ENCODE results near the gene FBXO22.

Gene FBXO22

GRCh38 chr15:75985971-75986370, 82.3 kb downstream of the FBXO22 start:
- no peak for DNase-seq (ENCODE audit: low spot score)
- no peak for TF ChIP-seq CTCF (IDR thresholded peaks at IDR 0.05; ENCODE audit: extremely low read depth, insufficient read depth, missing control alignments)
- in situ Hi-C loops (cut with MboI; ENCODE audit: low pct_unique_long_range_greater_than_20kb, low sequenced_read_pairs, unreplicated experiment): no loop called here

GRCh38 chr15:75989045-75989444, 85.4 kb downstream of the FBXO22 start:
- DNase-seq (ENCODE audit: low spot score): no peak
- in situ Hi-C loops (cut with MboI; ENCODE audit: low pct_unique_long_range_greater_than_20kb, low sequenced_read_pairs, unreplicated experiment): no loop called here
- TF ChIP-seq CTCF (IDR thresholded peaks at IDR 0.05; ENCODE audit: extremely low read depth, insufficient read depth, missing control alignments): no peak

GRCh38 chr15:75989875-75990274, 86.2 kb downstream of the FBXO22 start:
- in situ Hi-C loops (cut with MboI; ENCODE audit: low pct_unique_long_range_greater_than_20kb, low sequenced_read_pairs, unreplicated experiment): no loop called here
- DNase-seq (ENCODE audit: low spot score): no peak
- no peak for TF ChIP-seq CTCF (IDR thresholded peaks at IDR 0.05; ENCODE audit: extremely low read depth, insufficient read depth, missing control alignments)

Measured in GM13977 (cell line).